Activated CD8-positive, alpha-beta memory T cell treated with anti-CD3 and anti-CD28 coated beads for 24 hours (primary cell): ENCODE measurements around the gene LOXL4.
A peak's percentile ranks its signal among the peaks of the same experiment; 100 is the strongest.

Experiments
- DNase-seq: peaks from one replicate; pipeline ENCODE4 v3.0.0-alpha.2; 2020

LOXL4 gene

DNA sequence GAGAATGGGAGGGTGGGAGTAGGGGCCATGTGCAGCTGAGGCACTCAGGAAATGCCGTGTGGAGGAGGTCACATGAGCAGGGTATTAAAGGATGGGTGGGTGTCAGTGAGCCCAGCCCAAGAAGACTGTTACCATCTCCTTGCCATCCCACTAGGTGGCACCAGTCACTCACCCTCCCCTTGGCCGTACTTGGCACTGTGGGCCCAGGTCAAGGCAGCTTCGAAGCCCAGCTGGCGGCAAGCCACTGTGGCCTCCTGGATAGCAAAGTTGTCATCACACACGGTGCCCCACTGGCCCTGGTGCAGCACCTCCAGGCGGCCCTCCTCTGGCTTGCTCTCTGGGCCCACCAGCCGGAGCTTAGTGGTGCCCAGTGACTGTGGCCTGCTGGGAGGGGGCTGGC is 5.4 kb downstream of the LOXL4 start:
- DNase-seq = peak; percentile 56

DNA sequence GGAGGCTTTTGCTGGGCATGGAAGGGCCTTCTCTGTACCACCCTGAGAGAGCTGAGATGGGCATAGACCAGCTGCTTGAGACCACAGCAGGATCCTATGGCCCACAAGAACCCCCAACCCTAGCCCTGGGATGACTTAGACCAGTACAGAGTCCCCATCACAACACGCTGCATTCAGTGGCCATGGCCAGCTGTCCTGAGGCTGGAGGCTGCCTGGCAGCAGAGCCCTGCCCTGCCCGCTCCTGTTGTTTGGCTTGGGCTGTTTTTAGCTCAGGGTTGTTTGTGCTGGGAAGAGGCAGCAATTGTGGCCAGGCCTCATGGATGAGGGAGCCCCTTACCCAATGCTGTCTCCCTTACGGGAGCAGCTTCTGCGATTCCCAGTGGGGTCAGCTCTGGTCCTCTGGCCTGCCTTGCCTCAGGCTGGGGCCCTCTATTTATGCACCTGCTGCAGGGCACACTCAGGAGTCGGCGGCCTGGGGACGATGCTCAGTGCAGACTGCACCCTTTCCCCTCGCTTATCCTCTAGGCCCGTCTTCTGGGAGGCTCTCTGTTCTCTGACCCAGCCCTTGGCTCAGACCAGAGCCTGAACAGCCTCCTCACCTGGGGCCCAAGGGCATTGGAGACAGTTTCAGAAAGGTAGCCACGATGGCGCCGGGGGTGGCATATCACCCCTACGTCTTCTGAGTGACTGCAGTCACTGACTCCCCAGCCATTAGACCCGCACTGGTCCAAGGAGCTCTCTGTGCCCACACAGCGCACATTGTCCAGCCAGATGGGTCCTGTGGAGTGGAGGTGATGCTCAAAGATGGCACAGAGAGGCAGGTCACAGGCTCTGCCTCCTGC is 6.3 kb downstream of the LOXL4 start:
- peak; percentile 45 for DNase-seq

DNA sequence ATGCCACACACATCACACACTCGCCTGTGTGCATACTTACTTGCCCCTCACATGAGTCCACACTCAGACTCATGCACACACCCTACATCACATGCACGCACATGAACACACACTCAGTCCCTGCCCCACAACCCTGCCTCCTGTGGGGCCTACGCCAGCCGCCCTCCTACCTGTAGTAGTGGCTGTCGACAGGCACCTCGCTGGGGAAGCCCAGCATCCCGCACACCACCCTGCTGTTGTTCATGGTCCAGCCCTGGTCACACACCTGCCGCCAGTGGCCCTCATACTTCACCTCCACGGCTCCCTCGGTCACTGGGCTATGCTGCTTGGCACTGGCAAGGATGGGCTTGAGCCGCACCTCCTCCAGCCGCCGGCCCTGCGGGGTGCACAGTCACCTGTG is 7.2 kb downstream of the LOXL4 start:
- peak; percentile 52 for DNase-seq

DNA sequence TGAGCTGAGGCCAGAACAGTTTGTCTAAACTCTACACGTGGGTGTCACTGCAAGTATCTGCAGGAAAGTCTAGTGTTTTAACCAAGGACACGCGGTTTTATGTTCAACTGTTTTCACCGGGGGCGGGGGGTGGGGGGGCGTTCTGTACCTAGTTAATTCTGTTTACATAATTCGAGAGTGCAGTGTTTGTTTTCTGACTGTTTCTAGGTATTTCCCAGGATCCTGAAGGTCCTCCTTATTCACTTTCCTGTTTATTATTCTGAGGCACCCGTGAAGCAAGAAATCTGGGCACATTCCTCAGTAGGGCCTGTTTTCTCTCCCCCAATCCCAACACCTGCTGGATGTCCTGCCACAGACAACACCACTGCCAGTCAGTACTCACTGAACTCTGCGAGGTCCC is 7.6 kb downstream of the LOXL4 start:
- no peak for DNase-seq

DNA sequence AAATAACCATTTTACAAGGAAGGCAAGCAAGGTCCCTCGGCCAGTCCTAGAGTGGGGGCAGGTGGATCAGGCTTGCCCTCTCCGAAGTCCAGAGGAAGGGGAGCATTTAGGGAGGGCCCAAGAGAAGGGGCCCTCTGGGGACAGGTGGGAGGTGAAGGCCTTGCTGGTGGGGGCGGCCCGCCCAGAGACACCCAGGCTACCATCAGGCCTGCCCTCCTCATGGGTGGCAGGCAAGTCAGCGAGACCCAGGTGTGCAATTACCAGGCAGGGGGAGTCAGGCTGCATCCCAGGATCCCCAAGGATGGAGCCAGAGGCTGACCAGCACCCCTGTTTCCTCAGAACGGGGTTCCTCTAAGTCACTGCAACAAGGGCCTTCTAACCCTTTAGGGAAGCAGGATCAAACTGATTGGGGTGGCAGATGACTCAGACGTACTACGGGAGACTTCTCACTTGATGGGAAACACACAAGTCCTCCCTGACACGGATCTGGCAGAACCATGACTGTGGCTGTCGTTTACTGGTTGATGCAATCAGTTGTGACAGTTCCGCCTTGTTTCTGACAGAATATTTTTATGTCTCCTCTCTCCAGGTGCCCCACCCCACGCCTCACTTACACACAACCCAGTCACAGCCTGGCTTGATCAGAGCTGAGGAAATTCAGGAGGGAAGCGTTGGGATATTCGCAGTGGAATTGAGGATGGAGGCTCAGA is 8.2 kb downstream of the LOXL4 start:
- DNase-seq = peak; percentile 47

DNA sequence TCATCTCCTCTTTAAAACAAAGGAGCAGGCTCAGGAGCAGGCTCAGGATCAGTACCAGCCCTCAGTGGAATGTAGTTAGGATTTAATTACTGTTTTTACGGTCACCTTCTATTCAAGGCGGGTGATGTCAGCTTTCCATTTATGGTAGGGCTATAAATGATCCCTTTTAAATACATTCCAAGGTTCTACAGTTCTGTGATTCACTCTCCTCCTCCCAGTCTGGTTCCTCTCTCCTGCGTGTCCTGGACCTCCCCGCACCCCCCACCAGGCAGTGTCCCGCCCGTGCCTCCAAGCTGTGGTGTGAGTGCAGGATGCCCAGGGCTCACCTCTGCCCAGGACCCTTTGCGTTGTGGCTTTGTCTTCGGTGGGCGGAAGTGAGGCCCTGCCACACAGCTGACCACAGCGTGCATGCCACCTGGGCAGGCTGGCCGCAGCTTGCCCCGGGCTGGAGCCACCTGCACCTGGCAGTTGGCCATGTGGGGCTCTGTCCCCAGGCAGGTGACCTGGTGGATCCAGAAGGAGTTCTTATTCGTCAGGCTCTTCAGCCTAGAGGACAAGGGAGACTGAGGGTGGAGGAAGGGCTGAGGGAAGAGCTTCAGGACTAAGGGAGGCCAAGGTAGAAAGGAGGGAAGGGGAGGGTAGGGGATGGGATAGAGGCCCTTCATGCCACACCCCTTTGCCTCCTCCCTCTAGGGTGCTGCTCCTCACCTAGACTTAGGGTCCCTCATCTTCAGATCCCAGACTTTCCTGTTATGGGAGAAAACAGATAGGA is 9.1 kb downstream of the LOXL4 start:
- peak; percentile 49 for DNase-seq

DNA sequence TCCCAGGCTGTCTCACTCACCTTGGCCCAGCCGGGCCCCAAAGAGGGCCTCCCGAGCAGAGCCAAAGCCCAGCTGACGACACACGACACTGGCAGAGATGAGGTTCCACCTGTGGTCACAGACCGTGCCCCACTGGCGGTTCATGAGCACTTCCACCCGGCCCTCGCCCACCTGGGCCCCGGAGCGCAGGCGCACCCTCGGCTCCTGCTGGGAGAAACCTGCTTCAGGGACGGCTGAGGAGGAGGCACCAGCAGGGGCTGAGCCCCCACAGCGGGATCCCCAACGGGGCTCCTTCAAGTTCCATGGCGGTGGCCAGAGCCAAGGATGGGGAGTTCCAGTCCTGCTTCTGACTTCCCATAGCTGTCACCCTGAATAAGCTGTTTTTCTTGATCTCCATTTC is 10.0 kb downstream of the LOXL4 start:
- DNase-seq = no peak

DNA sequence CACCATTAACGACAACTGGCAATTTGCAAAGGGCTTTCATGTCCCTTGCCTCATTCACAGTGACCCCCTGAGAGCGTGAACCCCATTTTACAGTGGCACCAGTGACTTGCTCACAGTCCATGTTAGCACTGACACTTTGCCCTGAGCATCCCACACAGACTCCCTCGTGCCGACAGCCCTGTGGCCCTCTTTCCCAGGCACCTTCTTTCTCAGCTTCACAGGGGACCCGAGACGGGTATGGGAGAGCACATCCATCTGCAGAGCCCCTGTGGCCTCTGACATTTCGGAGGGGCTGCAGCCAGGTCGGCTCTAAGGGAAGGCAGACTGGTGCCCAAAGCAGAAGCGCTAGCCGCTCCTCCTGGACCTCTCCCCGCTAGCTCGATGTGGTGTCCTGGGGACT is 10.8 kb downstream of the LOXL4 start:
- peak; percentile 45 for DNase-seq

DNA sequence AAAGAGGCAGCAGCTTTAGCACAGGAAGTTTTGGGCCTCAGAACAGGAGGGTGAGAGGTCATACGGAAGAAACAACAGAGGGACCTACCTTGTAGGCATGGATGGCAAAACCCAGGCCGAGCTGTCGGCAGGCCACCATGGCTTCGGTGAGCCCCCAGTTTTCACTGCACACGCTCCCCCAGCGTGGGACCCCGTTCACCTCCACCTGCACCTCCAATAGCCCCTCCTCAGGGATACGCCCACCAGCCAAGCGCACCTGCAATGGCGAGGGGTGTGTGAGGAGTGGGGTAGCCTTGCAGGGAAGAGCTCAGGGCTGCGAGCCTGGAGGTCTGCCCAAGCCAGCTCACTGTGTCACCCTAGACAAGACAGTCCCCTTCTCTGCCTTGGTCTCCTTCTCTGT is 11.3 kb downstream of the LOXL4 start:
- DNase-seq = no peak

DNA sequence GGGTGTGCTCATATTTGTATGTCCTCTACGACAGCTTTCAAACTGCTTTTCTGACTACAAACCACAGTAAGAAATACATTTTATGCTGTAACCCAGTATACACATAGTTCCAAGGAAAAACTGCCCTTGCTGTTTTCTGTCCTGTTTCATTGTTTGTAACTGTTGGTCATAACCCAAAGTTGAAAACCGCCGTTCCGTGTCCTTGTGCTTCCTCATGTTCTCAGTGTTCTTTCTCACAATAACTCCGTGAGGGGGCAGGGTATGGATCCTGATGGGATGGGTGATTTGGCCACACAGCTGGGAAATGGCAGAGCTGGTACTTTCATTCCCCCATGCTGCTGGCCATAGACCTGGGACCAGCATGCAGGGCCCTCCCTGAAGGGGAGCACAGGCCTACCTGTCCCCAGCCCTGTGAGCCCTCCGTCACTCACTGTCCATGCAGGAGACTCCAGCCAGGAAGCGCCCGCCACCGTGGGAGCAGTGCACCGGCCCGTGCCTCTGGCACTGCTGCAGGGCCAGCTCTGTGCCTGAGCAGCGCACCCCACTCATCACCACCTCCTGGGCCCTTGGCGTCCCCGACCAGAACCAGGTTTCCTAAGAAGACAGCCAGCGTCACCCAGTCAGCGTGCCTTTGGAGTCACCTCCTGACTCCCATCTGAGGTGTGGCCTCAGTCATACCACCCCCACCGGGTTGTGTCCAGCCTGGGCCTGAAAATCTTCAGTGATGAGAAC is 12.7 kb downstream of the LOXL4 start:
- DNase-seq = no peak

DNA sequence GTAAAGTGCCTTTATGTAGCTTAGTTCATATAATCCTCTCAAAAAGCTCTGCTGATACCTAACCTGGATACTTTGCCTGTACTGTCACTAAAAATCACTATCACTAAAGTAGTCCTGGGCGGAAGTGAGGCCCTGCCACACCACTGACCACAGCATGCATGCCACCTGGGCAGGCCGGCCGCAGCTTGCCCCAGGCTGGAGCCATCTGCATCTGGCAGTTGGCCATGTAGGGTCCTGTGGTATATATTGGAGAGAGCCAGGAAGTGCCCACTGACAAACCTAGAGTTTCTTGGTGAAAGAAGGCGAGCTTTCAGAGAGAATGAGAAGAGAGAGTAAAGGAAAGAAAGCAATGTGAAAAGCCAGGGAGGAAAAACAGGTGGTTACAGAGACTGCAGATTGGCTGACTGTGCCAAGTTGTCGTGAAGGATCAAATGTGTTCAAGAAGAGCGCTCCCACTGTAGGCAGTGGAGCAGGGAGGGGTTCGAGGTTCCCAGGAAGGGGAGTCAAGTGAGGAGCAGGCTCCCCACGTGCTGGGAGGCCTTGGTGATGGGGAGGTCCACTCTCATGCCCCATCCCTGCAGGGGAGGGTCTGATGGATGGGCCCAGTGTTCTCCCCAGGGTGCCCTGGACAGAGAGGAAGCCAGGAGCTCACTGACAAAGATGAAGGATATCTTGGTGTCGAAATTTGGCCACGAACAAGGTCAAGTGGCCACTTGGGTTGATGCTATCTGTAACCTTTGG is 13.6 kb downstream of the LOXL4 start:
- no peak for DNase-seq

DNA sequence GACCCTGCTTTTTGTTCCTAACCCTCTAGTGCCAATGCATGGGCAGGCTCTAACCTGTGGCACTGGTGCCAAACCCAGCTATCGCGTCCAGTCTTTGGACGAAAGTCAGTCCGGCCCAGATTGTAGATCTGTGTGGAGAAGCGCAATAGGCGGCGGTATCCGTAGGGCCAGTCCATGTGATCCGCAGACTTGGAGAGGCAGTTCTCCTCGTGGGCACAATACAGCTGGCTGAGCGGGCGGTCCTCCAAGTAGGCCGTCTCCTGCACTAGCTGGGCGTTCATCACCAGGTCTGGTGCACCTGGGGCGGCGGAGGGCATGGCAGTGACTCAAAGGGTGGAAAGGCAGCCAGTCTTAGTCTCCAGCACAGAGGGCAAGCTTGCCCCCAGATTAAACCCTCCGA is 14.5 kb downstream of the LOXL4 start:
- peak; percentile 42 for DNase-seq

DNA sequence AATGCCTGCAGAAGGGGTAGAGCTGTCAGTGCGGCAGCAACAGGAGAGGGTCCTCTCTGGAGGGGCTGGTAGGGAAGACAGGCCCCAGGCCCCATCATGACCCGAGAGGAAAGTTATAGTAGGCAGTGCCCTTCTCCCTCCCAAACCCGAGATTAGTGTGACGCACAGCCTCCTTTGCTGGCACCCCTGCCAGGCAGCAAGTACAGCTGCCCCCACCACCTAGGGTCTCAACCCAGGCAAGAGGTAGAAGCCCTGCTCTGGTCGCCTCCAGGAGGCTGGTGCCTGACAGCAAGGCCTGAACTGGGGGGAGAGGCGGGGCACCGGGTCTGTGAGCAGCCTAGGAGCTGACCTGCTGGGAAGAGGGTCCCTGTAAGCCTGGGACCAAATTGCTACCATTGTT is 15.5 kb downstream of the LOXL4 start:
- peak; percentile 30 for DNase-seq

DNA sequence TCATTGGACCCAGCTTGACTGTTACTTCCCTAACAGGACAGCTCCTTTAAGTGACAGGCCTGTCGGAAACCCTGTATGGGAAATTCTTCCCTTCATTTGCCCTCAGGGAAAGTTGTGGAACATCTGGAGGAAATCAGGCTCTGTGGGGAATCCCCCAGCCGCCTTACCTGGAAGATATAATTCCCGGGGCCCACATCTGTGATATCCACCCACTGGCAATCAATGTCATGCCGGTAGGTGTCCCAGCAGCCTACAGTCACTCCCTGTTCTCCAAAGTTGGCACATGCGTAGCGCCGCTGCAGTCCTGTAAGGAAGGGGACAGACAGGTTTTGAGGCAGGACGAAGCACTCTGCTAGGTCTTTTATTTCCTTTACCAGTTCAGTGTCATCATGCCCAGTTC is 16.6 kb downstream of the LOXL4 start:
- DNase-seq = peak; percentile 28

DNA sequence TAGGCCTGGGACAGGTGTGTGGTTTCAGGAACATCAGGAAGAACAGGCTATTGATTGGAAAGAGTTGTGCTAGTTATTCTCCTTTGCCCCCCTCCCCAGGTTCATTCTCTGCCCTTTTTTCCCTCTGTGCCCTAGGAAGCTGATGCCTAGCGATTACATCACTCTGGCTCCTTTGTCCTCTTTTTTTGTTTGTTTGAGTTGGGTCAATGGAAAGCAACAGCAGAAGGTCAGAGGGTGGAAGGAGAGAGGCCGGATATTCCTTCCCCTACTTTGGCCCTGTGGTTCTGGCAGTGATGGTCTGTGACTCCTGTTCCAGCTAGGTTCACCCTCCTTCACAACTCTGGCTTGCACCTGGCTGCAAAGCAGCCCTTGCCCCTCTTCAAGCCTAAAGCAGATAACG is 18.9 kb downstream of the LOXL4 start:
- no peak for DNase-seq

DNA sequence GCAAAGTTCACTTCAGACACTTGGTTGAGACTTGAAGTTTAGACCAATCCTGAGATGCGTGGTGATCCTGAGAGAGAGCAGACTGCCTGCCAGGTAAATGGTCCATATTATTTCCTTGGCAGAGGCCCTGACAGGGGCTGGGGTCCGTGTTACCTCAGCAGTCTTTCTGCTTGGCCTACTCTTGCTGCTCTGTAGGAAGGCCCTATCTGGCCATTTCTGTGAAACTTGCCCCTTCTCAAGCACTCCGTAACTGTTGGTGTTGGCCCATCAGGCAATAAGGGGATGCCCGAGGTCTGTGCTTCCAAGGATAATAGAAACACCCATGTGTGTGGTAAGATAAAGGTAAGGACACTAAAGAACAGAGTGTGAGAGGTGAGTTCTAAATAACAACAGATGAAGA is 20.0 kb downstream of the LOXL4 start:
- no peak for DNase-seq

DNA sequence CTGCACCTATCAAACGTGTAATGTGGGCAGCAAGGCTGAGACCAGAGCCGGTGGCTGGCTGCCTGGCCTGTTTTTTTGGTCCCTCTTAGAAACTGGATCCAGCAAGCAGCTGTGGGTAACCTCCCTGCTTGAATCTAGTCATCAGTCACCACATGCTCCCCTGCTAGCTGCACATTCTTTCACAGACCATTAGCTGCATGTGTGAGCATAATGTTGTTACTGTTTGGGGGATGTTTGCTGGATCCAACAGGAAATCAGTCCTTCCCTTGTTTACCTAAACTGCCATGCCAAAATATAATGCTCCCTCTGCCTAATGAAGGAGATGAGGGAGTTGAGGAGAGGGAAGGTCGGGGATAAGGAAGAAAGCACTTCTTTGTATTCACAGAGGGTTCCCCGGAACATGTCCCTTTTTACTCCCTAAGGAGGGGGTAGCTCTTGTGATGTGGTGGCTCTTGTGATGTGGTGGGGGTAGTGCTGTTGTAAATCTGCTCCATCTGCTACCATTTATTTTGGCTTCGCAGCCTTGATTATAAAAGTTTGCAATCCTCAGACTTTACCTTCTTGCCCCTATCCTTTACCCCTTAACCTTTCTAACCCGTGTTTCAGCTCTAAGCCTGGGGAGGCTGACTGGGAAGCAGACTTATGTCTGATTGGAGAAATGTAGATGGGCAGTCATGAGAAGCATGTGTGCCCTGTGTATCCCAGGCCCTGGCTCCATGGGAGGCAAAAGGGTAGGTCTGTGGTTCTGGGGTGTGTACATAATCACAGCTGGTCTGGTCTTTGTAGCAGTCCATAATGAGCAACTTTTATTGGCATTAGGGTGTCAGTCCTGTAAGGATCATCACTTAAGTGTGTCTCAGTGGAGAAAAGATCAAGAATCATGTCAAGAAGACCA is 20.8 kb downstream of the LOXL4 start:
- DNase-seq = no peak

DNA sequence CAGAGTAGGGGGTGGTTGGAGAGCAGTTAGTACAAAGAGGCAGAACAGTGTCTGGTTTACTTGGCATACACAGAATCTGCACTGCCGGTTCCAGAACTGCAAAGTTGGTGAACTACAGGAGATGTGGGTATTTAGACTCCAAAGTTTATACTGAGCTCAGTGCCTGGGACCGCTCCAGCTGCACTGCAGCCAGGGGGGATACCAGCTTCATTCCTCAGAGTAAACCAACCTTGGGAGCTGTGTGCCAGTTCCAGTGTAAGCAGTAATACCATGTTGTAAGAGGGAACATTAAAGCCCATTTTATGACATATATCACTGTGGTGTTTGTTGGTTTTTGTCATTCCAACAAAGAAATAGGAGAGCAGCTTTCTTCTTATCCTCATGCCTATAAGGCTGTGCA is 23.4 kb downstream of the LOXL4 start:
- no peak for DNase-seq

DNA sequence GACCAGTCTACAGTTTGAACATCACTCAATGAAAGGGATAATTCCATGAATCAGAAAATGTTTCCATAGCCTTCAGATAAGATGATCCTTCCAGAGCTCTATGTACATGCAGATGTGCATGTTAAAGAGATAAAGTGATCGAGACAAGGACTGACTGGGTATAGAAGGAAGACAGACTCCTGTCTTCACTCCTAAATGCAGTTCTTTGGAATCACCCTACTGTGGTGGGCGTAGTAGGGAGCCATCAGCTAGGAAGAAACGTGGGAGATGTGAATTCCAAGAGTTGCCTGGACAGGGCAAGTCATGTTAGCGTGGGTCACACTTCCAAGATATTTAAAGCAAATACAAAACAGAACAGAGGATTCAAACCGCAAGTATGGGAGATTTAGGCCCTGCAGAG is 23.9 kb downstream of the LOXL4 start:
- DNase-seq = no peak

DNA sequence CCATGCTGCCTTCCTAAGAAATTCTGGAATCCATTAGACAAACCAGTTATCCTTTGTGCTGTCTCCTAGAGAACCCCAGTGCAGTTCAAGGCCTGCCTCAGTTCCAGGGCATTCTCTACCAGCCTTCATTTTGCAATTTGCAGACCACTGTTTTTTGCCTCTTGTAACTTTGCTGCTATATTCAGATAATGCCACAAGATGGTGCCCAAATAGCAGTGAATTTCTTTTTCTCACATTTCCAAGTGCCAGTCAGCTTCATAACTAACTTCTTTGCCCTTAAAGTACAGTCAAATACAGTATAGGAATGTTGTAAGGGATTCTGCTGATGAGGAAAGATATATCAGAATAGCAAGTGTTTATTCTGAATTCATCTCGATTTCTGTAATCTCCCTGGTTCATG is 25.2 kb downstream of the LOXL4 start:
- no peak for DNase-seq

DNA sequence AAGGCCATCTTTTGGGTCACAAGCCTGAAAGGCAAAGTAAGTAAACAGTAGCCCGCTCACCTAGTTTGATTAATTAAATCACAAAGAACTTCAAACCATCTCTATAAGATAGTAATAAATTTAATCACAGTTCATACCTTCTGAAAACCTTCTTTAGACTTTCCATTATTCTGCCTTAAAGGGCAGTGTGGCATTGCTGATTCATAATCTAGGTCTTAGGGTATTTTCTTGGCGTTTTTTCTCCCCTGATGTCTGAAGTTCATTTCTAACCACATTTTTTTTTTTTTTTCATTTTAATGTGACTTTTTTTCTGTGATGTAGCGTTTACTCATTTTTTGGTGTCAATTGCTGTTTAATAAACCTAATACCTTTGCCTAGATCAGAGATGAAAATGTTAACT is 27.5 kb downstream of the LOXL4 start:
- no peak for DNase-seq
